NCI-H82 (cell line): Measurements from ENCODE around the gene KIAA1671.

Source experiments
- DNase-seq: peaks from one replicate; lab custom pipeline; 2025; lab: John Stamatoyannopoulos, UW

The KIAA1671 gene

DNA sequence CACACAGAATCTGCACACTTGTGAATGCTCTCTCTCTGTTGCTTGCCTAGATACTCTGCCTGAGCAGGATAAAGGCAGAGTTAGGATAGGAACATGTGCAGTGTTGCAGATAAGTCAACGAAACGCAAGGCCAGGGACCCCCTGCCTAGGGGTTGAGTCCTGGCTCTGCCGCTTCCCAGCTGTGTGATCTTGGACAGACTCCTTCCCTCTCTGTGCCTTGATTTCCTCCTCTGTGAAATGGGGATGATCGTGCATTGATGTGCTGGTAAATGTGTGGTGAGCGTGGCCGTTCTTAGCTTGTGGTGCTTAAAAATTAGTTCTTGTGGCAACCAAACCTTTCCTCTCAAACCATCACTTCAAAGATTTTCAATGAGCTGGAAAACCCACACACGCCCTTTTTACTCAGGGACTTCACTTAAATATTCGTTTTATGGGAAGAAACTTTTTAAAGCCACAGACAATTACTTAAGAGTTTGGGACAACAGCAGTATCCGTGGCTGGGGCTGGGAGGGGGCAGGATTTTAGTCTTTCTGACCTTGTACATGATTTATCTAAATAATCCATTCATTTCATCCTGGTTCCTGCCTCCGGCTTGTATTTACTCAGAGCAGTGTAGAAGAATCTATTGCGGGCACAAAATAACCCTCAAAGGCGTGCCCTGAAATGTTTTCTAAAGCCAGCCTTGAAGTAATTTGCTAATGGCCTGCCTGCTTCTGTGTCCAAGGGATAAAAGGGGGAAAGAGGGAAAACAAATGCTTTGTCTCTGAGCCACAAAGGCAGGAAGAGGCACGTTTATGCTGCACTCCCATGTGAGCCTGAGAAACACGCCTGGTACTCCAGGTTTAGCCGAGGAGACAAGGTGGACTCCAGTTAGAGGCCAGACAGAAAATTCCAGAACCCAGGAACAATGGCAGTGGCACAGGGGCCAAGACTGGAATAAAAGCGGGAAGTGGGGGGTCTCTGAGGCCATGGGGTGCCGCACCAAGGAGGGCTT lies 162.2 kb downstream of the KIAA1671 start:
- no peak for DNase-seq

DNA sequence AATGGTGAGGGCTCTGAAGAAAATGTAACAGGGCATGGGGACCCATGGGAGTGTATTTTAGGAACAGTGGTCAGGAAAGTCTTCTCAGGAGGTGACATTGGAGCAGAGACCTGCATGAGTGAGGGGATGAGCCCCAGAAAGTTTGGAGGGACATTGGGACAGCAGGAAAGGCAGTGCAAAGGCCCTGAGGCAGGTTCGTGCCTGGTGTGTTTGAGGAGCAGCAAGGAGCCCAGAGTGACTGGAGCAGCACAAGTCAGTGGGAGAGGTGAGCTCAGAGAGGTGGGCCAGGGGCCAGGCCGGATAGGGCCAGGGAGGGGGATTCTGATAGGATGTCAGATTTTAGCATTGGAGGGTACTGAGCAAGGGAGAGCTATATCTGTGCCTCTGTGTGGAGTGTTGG lies 167.1 kb downstream of the KIAA1671 start:
- no peak for DNase-seq

DNA sequence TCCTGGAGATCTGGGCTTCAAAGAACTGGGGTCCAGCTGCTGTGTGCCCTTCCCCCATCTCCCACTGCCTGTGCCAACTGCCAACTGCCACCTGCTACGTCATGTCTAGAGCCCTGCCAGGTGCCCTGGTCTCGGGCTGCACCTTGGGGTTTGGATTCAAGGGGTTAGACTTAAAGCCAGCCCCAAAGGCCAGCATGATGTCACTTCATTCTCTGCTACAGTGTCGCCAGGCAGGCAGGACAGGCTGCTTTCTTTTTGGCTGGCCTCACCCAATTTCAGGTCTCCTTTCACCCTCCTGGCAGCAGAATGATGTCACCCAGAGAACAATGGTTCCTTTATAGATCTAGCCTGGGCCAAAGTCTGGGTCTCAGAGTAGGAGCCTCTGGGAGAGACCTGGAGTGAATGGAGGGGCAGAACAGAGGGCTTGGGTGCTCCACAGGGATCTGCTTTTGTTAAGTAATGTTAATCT lies 167.6 kb downstream of the KIAA1671 start:
- no peak for DNase-seq

DNA sequence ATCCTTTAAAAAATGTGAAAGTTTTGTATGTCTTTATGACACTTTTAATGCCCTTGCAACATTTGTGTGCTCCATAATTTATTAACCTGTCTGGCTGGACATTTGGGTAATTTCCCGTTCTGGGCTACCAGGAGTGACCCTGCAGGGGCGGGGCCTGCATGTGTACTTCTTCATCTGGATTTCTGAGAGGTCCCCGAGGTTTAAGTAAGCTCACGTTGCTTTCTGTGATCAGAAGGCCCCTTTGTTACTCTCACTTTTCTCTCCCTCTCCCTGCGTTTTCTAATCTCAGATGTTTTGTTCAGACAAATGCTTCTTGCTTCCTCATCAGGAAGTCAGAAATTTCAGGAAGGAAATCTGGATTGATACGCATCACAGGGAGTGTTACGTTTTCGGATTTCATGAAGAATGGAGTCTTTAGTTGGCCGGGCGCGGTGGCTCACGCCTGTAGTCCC lies 168.3 kb downstream of the KIAA1671 start:
- no peak for DNase-seq

DNA sequence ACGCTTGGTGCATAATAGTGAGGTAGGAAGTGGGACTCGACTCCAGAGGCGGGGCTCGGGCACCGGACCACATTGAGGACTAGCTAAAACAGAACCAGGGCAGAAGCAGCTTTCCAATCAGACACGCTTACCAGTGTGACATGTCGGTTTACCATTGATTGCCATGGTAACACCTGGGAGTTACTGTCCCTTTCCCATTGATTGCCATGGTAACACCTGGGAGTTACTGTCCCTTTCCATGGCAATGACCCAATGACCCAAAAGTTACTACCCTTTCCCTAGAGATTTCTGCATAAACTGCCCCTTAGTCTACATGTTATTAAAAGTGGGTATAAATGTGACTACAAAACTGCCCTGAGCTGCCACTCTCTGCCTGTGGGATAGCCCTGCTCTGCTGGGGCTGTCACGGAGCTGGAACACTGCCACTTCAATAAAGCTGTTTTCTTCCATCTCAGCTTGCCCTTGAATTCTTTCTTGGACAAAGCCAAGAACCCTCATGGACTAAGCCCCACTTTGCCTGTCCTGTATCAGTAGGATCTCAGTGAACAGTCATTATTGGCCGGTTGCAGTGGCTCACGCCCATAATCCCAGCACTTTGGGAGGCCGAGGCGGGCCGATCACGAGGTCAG lies 169.7 kb downstream of the KIAA1671 start:
- DNase-seq, result no peak

DNA sequence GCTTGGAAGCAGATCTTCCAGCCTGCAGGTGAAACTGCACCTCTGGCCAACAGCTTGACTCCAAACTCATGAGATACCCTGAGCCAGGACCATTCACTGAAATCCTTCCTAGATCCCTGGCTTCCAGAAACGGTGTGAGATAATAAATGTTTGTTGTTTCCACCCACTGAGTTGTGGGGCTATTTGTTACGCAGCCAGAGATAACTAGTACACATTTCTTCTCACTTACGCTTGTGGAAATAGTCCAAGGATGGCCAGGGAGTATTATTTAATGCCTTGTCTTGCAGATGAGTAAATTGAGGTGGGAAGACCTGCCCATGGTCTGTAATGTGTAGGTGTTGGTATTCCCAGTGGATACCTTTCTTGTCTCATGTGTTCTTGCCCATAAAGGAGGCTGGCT lies 171.2 kb downstream of the KIAA1671 start:
- DNase-seq, result no peak

DNA sequence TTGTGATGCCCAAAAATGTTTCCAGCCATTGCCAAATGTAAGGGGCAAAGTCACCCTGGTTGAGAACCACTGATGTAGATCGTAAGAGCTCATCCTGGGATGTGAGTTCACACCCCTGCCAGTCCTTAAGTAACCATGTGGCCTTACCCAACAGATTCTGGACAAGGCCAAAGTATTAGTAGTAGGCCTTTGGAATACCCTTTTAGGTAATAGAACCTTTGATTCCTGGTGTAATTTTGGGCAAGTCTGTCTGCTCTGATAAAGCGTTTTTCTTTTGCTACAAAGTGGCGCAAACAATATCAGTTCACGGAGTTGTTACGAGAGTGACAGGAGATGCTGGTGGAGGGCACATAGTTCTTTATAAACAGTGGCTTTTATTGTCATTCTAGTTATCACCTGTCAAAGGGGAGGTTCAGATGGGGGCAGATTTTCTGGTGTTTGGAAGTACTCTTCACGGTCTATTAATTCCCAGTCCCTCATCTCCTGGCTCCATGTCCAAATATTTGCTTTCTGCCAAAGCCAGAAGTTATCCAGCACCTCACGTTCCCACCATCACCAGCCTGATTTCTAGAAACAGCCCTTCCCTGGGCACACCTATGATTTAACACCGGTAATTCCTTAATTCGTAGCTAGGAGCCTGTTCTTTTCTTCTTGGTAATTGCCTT lies 173.3 kb downstream of the KIAA1671 start:
- no peak for DNase-seq

DNA sequence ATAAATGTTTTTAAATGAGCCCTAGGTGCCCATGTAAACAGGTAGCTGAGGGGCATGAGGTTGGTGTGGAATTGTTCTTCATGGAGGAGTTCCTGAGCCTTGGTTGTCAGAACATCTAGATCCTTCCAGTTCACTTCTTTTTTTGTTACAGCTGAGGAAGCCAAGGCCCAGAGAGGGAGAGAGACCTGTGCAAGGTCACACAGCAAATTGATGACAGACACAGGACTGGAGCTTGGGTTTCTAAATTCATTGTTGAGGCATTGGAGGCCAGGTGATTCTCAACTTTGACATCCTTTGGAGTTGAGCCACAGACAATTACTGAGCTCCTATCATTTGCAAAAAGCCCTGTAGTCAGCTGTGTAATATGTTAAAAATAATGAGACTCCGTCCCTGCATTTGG lies 174.0 kb downstream of the KIAA1671 start:
- DNase-seq, result no peak

DNA sequence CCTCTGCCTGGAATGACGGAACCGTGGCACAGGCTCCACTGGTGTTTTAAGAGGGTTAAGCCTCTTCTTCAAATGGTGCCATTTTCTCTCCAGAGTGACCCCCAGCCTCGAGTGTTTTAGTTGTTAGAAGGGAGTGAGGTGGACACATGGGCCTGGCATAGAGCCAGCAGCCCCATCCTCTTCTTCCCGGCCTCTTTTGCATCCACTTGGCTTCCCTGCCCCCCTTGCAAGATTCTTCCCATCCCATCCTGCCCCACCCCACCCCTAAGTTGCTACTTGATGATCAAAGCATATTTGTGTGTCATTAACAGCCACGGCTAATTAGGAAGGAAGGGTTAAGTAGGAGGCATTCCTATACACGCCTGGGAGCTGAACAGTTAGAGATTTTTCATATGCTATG lies 174.8 kb downstream of the KIAA1671 start:
- no peak for DNase-seq

DNA sequence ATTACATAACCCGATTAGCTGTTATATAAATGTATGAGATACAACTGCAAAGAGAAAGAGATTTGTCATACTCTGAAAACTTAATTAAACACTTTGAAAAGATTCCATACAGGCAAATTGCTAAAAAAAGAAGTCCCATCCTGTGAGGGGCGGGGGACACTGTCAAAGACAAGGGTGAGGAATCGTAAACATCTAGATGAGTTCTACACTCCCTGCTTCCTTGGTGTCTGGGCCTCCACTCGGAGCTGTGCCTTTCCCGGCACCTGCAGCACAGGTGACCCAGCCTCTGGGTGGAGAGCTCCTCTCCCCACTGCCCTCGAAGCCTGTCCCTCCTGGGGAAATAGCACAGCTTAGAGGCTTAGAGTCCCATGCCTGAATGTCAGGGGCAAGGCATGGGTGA lies 177.9 kb downstream of the KIAA1671 start:
- DNase-seq, result no peak

DNA sequence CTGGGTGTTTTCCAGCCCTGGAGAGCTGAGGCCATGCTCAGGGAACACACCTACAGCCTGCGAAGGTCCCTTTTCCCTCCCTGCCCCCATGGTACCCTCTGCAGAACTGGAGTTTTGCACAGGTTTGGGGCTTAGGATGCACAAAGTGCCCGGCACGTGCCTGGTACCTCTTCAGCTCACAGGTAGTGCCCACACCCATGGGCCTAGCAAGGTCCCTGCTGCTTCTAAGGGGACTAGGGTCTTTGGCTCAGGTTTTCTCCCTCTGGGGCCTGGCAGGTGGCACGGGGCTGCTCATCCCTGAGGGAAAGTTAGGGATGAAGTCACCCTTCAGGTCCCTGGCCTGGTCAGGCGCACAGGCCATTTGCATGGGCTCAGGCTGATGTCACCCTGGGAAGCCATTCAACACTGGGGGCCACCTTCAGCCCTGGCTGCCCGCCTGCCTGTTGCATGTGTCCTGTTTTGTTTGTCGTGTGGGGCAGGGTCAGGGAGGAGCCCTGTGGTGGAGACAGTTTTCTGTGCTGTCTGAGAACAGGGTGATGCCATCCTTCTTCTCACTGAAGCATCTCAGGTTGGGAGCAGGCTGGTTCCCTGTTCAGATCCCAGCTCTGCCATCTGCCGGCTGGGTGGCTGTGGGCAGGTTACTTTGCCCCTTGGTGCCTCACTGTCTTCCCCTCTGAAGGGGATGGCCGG lies 178.8 kb downstream of the KIAA1671 start:
- DNase-seq, result no peak

DNA sequence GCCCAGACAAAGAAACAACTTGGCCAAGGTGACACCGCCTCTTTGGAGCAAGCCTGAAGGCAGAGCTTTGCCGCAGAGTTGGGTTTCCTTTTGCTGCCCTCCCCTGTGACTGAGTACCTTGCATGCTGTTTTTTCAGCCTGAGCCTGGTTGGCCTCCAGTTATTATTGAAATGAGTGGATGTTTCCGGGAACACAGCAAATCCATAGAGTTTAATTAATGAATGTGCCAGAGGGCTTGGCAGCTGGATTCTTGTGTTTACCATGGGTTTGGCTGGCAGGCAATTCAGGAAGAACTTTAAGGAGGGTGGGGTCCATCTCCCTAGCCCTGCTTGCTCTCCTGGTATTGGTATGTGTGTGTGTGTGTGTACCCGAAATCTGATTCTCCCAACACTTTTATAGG lies 181.5 kb downstream of the KIAA1671 start:
- DNase-seq, result no peak

DNA sequence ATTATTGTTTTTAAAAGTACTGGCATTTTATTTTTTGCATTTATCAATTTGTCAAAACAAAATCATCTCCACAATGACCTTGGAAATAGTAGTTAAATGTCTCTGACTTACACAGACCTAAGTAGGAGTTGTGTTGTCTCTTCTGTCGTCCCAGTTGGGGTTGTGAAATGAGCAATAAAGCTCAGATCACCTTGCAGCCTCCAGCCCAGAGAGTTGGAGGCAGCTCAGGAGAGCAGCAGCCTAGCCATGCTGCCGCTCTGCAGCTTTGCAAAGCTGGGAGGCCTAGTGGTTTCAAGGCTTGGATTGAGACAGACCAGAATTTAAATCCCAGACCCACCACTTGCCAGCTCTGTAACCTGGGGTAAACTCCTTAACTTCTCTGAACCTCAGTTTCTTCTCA lies 181.9 kb downstream of the KIAA1671 start:
- no peak for DNase-seq

DNA sequence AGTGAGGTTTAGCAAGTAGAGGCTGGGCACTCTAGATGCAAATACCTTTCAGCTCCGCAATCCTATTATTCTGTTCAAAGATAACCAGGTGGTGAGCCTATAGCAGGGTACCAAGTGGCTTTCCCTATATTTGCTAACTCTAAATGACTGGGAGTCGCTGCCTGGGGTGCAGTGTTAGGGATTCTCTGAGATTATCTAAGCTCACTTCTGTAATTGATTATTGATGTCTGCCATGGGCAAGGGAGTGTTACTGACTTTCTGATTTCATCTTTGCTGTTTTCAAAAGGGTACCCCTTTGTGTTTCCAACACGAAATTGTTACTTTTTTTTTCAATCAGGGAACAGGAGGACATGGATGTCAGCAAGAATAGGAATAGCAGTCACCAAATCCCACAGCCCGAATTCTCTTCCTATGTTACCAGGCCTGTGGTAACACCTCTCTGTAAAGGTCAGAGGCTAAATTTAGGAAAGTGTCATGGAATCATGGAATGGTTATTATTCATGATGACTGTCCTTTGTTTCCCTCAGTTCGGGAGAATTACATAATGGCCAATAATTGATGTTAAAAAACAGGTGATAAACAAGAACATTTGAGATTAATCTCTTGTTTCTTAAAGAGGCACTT lies 184.5 kb downstream of the KIAA1671 start:
- DNase-seq, result no peak

DNA sequence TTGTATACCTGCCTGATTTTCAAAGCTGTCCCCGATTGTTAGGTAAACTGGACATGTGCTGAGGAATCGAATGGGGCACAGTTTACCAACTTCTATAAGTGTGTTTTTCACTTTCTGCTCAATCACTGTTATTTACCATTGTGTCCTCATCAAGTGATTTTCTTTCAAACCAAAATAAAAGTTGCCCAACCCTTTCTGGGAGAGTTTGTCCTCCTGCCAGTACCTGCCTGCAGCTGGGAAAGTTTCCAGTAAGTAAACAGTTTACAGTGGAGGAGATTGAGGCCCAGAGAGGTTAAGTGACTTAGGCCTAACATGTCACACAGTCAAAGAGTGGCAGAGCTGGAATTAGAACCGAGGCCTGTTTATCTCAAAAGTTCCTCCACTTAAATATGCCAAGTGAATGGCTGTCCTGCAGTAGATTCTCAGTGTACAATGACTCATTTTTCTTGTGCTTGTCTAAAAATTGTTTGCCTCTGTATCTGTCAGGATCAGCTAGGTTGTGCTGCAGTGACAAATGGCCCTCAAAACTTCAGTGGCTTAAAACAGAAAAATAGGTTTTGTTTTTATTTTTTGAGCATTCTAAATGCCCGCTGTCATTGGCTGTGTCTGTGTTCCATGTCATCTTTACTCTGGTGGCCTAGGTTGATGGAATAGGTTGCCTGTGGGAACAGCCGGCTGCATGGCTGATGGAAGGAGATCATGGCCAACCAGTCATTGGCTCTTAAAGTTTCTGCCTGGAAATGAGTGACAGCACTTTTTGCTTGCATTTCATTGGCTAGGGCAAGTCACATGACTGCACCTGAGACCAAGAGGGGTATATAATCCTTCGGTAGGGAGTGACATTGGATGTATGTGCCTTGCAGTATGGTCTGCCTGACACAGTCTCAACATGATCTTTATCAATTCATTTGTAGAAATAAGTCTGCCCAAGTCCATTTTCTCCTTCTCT lies 185.3 kb downstream of the KIAA1671 start:
- DNase-seq, result peak; percentile 24

DNA sequence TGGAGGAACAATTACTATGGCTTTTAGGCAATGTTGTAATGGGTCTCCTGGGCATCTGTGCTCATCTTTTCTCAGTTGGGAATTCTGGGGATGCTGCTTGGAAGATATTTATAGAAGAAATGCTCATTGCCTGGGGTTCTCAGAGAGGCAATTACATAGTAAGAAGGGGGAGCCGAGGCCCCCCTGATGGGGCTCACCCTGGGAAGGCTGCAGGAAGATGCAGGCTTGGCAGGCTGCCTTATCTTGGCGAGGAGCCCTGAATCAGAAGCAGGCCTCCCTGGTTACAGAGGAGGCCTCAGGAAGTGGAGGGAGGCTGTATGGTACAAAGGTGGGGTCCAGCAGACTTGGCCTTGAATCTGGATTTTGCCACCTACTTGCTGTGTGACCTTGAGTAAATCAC lies 186.5 kb downstream of the KIAA1671 start:
- DNase-seq, result no peak

DNA sequence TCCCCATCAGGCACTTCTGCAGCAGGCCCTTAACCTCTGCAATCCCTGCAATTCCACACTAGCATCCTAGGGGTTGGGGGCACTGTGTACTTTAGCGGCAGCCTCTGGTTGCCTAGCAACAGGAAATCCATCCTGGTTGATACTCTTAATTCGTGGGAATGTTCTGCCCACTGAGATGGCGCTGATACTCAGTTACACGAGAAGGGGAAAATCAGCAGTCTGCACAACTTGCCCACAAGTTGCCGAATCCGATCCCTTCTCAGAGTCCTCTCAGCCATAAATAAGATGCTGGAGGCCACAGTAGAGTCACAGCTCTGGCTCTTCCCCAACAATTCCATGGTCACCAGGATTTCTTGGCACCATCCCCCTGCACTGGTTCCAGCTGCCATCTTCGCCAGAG lies 189.6 kb downstream of the KIAA1671 start:
- peak; percentile 63 for DNase-seq

DNA sequence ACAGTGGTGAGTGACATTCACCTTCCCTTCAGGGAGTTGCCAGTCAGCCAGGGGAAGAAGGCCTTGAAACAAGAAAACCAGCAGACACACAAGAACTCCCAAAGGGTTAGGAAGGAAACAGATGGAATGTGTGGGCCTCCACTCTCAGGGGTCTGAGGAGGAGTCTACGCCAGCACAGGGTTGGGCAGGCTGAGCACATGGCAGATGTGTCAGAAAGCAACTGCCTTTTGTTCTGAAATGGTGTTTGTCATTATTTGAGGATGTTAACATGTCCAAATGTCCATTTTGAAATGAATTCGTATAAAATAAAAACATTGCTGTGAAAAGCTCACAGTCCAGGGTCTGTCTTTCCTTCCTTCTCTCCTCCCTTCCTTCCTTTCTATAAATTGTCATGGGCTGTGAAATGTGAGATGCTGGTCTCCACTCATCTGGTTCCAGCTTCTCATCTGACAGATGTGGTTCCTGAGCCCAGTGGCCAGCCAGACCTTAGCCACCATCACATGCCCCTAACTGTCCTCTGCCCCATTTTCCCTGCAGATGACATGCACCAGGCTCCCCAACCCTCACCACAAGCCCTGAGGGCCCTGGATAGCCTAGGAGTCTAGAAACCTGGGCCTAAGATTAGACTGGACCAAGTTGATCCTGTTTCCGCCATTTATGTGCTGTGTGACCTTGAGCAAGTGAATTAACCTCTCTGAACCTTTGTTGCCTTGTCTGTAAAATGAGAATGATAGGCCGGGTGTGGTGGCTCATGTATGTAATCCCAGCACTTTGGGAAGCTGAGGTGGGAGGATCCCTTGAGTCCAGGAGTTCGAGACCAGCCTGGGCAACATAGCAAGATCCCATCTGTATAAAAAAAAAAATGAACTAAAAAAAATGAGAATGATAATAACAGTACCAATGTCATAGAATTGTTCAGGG lies 190.9 kb downstream of the KIAA1671 start:
- no peak for DNase-seq

DNA sequence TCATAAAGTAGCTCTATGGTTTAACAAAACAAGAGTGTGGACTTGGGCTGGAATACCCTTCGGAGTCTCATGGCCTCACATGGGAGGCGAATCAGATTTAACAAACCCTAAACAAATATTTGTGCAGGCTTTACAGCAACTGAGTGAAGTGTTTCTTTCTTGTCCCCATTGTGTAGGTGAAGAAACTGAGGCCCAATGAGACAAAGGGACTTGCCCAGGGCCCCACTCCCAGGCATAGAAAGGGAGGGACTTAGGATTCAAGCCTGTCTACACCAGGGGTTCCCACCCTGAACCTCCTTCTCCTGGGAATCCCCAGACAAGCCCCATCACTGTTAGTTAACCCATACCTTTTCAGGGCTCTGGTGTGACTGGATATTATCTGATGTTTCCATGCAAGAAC lies 192.0 kb downstream of the KIAA1671 start:
- DNase-seq, result no peak
